Esophagus (tissue), 2 donors: ENCODE data around the gene GRIK2. TPM values are rescaled to one million over a fixed set of nuclear protein-coding genes. Genes with fewer than 3 reads are reported as not detected.

Source experiments
- H3K27ac ChIP-seq, 2 donors: one replicate each; pipeline ENCODE4 v1.5.1; 2013; ENCODE audit warnings: low read depth in 2 of 2, mild to moderate bottlenecking in 2 of 2, inconsistent platforms in 1 of 2, low read length in 1 of 2, moderate library complexity in 1 of 2
- H3K27me3 ChIP-seq, 2 donors: one replicate each; pipeline ENCODE4 v1.6.1; 2013; ENCODE audit warnings: low read length in 2 of 2, control low read depth in 1 of 2, mild to moderate bottlenecking in 1 of 2; ENCODE audit not compliant: insufficient read depth in 2 of 2, control insufficient read depth in 1 of 2
- H3K36me3 ChIP-seq, 2 donors: one replicate each; pipeline ENCODE4 v1.6.1; 2013; ENCODE audit warnings: low read length in 1 of 2; ENCODE audit not compliant: control insufficient read depth in 2 of 2, insufficient read depth in 2 of 2
- H3K4me1 ChIP-seq, 2 donors: one replicate each; pipeline ENCODE4 v1.6.1; 2013; ENCODE audit warnings: low read length in 1 of 2; ENCODE audit not compliant: control insufficient read depth in 2 of 2, insufficient read depth in 2 of 2
- H3K4me3 ChIP-seq, 2 donors: one replicate each; pipeline ENCODE4 v1.5.1; 2013; ENCODE audit warnings: low read length in 2 of 2, mild to moderate bottlenecking in 2 of 2, low read depth in 1 of 2, moderate library complexity in 1 of 2
- H3K9me3 ChIP-seq, 2 donors: one replicate each; pipeline ENCODE4 v1.6.1; 2013; ENCODE audit warnings: mild to moderate bottlenecking in 2 of 2, low read depth in 1 of 2, low read length in 1 of 2, moderate library complexity in 1 of 2; ENCODE audit not compliant: control insufficient read depth in 2 of 2, insufficient read depth in 1 of 2
- WGBS, 2 donors: extraction: QIAGEN DNeasy Blood & Tissue Kit; methylation state at CpG; one replicate each; pipeline ENCODE4 v1.1.7; 2013; 5-methylcytosine and 5-hydroxymethylcytosine counted together
- polyA plus RNA-seq, 2 donors: library from polyadenylated mRNA; stranded (reverse); fragments of 200-250 nt; gene quantifications; one replicate each; pipeline ENCODE4 v1.2.3, GENCODE V29; 2013
- donor health status: healthy with polysubstance abuse.
- donor health status: Bipolar disorder and iron deficiency.

GRIK2 gene
- polyA plus RNA-seq, 2 donors = 0.06 to 0.08 TPM

DNA sequence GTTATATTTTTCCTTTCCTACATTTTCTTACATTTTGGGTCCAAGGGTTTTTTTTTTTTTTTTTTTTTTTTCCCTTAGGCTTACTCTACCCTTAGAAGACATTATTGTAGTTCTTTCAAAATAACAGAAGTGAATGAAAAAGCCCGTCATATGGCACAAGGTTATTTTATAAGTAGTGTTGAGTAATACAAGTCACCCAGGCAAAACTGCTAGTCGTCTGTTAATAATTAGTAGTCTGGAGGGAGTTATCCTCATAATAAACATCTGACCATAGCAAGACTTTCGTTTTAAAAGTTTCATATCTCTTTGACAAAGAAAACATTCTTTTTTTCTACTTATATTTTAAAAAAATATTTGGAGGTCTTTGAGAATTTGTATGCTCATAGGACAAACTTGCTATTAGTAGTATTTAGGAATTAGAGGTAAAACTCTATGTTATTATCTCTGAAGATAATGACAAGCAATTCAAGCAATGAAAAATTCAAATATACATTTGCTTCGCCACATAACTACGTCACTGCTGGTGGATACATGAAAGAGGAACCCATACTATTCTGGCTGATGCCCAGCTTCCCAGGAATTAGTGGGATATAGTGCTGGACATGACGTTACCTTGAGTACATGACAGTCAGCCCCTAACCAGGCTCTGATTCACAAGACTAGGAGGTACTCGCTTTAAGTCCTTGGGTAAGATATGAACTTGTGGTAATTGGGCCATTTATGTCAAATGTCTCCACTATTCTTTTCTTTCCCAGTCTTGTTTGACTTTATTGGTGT is 532.8 kb downstream of the GRIK2 start:
- Histone ChIP-seq H3K4me1 (no peaks in the 10 kb centered on the region), H3K27me3 (no peaks in the 10 kb centered on the region), H3K36me3 (no peaks in the 10 kb centered on the region), H3K9me3 (no peaks in the 10 kb centered on the region), H3K27ac (no peak overlapping the region), H3K4me3 (no peak overlapping the region)
- WGBS, 2 donors = 71 to 79% methylated on average over 7 of the region's 7 CpGs

DNA sequence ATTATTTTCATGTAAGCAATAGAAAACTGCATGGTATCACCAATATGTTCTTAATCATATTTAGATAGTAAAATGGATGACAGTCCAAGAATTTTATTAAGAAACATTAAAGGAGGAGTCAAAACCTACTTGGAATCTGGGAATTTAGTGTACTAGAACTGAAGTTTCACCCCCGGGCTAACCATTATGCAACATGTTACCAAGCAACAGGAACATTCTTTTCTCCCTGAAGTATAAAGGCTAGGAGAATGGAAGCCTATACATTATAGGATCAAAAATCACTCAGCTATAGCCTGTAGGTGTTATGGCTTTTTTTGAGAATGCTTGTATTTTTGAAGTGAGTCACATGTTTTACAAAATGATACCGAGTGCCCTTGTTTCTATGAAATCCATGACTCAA is 538.3 kb downstream of the GRIK2 start:
- Histone ChIP-seq H3K27me3 (no peaks in the 10 kb centered on the region), H3K27ac (no peak overlapping the region), H3K9me3 (no peaks in the 10 kb centered on the region), H3K4me1 (no peaks in the 10 kb centered on the region), H3K36me3 (no peaks in the 10 kb centered on the region), H3K4me3 (no peak overlapping the region)
- WGBS, 2 donors = 54 to 59% methylated on average over 2 of the region's 2 CpGs

DNA sequence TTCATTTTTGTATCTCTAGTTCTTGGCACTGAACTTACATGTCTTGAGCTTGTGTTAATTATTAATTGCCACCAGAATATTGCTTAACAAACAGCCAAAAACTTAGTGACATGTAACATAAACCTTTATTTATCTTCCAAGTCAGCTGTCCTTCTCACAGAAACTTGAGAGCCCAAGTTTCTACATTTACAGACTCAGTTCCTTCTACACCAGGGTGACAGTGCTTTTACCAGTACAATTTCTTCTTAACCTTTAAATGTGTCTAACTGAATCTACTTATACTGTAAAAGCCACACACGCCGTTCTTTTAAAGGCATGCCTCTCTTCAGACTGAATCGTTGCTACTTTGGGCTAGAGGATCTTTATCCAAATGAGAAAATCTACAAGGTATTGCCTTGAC is 539.2 kb downstream of the GRIK2 start:
- Histone ChIP-seq H3K4me1 (no peaks in the 10 kb centered on the region), H3K4me3 (no peak overlapping the region), H3K9me3 (no peaks in the 10 kb centered on the region), H3K27me3 (no peaks in the 10 kb centered on the region), H3K36me3 (no peaks in the 10 kb centered on the region), H3K27ac (no peak overlapping the region)
- 86 to 89% methylated on average over 3 of the region's 3 CpGs for WGBS, 2 donors

DNA sequence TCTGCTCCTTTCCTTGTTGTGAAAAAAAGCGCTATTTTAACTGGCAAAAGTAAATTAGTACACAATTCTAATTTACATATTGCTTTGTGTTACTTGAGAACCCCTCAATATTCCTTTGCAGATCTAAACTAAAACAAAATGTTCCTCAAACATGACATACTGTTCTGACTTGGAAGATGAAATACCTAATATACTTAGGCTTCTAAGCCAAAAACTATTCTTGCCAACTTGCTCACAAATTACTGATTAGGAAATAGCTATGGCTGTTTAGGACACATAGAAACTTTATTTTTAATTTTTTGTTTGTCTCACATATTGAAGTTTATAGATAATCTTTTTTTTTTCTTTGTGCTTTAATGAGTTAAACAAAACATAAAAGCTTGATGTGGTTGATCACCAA is 542.2 kb downstream of the GRIK2 start:
- WGBS, 2 donors = 74 to 84% methylated on average over 1 of the region's 1 CpG
- Histone ChIP-seq H3K4me3 (no peak overlapping the region), H3K9me3 (no peaks in the 10 kb centered on the region), H3K27ac (no peak overlapping the region), H3K4me1 (no peaks in the 10 kb centered on the region), H3K27me3 (no peaks in the 10 kb centered on the region), H3K36me3 (no peaks in the 10 kb centered on the region)

DNA sequence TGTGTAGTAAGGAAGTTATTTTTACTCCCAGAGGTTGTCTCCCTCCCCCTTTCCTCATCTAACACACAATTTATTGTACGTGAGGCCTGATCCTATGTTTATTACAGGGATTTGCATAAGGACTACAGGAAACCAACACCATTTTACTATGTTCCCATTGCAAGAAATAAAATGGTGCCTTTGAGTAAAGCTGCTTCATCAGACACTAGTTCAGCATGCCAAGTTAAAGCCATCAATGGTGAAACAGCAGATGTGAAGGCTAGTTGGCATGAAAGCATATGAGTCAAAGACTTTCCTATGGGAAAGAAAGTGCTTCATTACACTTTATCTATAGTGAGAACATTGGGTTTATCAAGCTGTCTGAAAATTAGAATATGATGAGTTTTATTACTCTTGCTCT is 543.0 kb downstream of the GRIK2 start:
- H3K9me3 ChIP-seq = no peaks in the 10 kb centered on the region
- no peaks in the 10 kb centered on the region for H3K27me3 ChIP-seq
- WGBS, 2 donors = 65 to 72% methylated on average over 1 of the region's 1 CpG
- H3K4me1 ChIP-seq = no peaks in the 10 kb centered on the region
- no peak overlapping the region for H3K4me3 ChIP-seq
- H3K36me3 ChIP-seq = no peaks in the 10 kb centered on the region
- no peak overlapping the region for H3K27ac ChIP-seq

DNA sequence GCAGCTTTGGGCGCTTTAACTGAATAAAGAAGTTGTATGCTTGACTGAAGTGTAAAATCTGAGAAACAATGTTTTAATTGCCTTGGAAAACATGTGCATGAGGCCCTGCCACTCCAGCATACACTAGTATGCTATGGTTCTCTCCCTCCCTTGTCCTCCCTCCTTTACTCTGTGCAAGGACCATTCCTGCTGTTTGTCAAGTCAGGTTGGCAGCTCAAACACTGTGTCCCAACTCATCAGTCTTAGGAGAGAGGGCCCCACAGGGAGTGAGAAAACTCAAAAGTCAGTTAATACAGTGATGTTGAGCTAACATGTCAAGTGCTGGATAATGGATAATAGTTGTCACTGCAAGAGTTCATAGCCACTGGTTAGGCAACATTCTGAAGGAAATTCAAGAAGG is 543.6 kb downstream of the GRIK2 start:
- Histone ChIP-seq H3K9me3 (no peaks in the 10 kb centered on the region), H3K27me3 (no peaks in the 10 kb centered on the region), H3K27ac (no peak overlapping the region), H3K4me3 (no peak overlapping the region), H3K4me1 (no peaks in the 10 kb centered on the region), H3K36me3 (no peaks in the 10 kb centered on the region)
- 95 to 96% methylated on average over 1 of the region's 1 CpG for WGBS, 2 donors

DNA sequence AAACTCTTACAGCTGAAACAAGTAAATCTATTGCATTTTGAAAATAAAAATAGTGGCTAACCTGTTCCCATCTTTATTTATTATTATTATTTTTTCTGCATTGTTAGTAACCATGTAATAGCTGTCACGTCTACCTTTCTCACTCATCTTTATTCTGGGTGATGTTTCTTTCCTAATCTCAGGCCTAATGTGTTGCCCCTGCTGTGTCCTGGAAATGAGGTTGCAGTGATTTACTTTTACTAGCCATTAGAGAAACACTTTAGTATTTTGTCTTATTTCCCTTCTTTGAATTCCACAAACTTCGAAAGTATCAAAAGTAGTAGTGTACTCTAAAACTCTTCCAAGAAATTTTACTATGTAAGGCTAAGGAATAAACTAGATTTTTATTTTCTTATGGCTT is 546.9 kb downstream of the GRIK2 start:
- WGBS, 2 donors = 78 to 81% methylated on average over 2 of the region's 2 CpGs
- no peaks in the 10 kb centered on the region for H3K4me1 ChIP-seq
- H3K27me3 ChIP-seq = no peaks in the 10 kb centered on the region
- H3K36me3 ChIP-seq = no peaks in the 10 kb centered on the region
- no peak overlapping the region for H3K27ac ChIP-seq
- no peak overlapping the region for H3K4me3 ChIP-seq
- no peaks in the 10 kb centered on the region for H3K9me3 ChIP-seq

DNA sequence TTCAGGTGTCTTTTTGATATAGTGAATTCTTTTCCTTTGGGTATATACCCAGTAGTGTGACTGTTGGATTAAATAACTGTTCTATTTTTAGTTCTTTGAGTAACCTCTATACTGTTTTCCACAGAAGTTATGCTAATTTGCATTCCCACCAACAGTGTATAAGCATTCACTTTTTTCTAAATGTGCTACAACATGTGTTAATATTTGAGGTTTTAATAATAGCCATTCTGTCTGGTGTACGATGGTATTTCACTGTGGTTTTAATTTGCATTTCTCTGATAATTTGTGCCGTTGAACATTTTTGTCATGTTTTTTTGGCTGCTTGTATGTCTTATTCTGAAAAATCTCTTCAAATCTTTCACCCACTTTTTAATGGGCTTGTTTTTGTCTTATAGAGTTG is 563.5 kb downstream of the GRIK2 start:
- WGBS, 2 donors = 86% methylated on average over 2 of the region's 2 CpGs
- Histone ChIP-seq H3K4me3 (no peak overlapping the region), H3K27me3 (no peaks in the 10 kb centered on the region), H3K9me3 (no peaks in the 10 kb centered on the region), H3K27ac (no peak overlapping the region), H3K4me1 (no peaks in the 10 kb centered on the region), H3K36me3 (no peaks in the 10 kb centered on the region)

DNA sequence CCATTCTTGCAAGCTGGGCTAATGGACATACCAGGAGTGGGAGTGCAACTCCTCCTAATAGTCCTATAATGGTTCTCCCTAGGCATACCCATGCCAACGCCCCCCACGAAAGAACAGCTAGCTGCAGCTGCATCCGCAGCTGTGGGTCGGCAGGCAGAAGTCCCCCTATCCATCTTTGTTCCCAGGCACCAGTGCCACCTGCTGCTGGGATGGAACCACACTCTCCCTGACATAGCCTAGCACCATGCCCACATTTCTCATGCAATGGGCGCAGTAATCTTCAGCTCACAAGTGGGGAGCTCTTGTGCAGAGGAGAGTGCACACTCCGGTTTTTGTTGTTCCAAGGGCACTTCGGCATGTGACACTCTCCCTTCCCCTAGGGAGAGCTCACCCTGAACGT is 567.8 kb downstream of the GRIK2 start:
- Histone ChIP-seq H3K36me3 (no peaks in the 10 kb centered on the region), H3K27ac (no peak overlapping the region), H3K4me3 (no peak overlapping the region), H3K27me3 (no peaks in the 10 kb centered on the region), H3K9me3 (no peaks in the 10 kb centered on the region), H3K4me1 (no peaks in the 10 kb centered on the region)
- 86 to 92% methylated on average over 8 of the region's 8 CpGs for WGBS, 2 donors

DNA sequence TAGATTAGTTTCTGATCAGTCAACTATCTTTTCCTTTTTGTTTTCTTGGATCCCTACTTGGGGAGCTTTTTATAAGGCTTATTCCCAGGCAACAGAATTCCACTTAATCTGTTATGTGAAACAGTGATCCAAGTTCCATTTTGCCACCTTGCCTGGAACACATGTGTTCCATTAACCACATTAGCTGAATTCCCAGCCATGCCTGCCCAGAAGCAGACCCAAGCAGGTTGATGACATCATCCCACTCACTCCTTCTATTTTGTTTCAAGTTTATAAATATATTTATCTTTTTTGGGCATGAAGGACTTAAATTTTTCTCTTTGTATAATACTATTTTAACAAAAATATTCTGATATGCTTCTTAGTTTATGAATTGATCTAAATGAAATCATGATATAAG is 587.4 kb downstream of the GRIK2 start:
- Histone ChIP-seq H3K27me3 (no peaks in the 10 kb centered on the region), H3K36me3 (no peaks in the 10 kb centered on the region), H3K9me3 (no peaks in the 10 kb centered on the region), H3K4me1 (no peaks in the 10 kb centered on the region), H3K4me3 (no peak overlapping the region), H3K27ac (no peak overlapping the region)
